Activated naive CD4-positive, alpha-beta T cell treated with anti-CD3 and anti-CD28 coated beads, Interleukin-2, amount 50 U/mL, for 72 hours (primary cell): ENCODE data around the gene FANCE. TPM values are rescaled to one million over a fixed set of nuclear protein-coding genes. Genes with fewer than 3 reads are reported as not detected.
A peak's percentile ranks its signal among the peaks of the same experiment; 100 is the strongest.

Experiments
- ATAC-seq, 2 donors: fragments of 150-1000 bp; cut with Tn5 transposase; 2 replicates each; pipeline ENCODE4 v1.10.0; 2021; ENCODE audit warnings: mild to moderate bottlenecking in 2 of 2, moderate library complexity in 2 of 2
- DNase-seq, 2 donors: peaks; one replicate each; pipeline ENCODE4 v3.0.0; 2021 to 2022; ENCODE audit warnings: low spot score in 2 of 2
- H3K27ac Mint-ChIP-seq, 2 donors: one replicate each; pipeline ENCODE4 v1.8.0; 2022; ENCODE audit warnings: mild to moderate bottlenecking in 2 of 2, mixed read lengths in 2 of 2
- H3K36me3 Mint-ChIP-seq, 2 donors: one replicate each; pipeline ENCODE4 v1.8.0; 2022; ENCODE audit warnings: mixed read lengths in 2 of 2
- H3K9me3 Mint-ChIP-seq, 2 donors: one replicate each; pipeline ENCODE4 v1.8.0; 2022; ENCODE audit warnings: mixed read lengths in 2 of 2
- total RNA-seq, 2 donors: library from RNA; stranded (reverse); gene quantifications; one replicate each; pipeline ENCODE4 v1.2.3, GENCODE V29; 2022

The FANCE gene
- total RNA-seq, 2 donors from 2014 or later: 14.3 to 14.7 TPM

DNA sequence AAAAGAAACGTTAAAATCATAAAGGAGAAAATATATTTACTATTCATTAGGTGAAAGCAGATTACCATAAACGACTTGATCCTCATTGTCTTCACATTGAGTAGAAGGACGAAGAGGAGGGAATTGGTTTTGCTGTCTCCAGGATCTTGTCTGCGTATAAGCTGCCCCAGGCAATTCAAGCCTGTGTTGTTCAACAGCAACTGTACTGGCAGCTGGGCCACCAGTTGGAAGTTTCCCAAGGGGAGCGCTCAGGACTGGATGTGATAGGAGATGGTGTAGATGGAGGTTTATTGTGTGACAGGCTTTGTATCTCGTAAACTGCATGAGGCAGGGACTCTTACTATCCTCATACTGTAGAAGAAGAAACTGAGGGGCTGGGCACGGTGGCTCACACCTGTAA, 3.9 kb upstream of the FANCE start:
- DNase-seq: no peak
- peaks cover 0 to 4% of the 10 kb centered on the region in 2 donors for H3K36me3 Mint-ChIP-seq
- H3K9me3 Mint-ChIP-seq: no peaks in the 10 kb centered on the region
- H3K27ac Mint-ChIP-seq: no peak overlapping the region
- no peak for ATAC-seq

DNA sequence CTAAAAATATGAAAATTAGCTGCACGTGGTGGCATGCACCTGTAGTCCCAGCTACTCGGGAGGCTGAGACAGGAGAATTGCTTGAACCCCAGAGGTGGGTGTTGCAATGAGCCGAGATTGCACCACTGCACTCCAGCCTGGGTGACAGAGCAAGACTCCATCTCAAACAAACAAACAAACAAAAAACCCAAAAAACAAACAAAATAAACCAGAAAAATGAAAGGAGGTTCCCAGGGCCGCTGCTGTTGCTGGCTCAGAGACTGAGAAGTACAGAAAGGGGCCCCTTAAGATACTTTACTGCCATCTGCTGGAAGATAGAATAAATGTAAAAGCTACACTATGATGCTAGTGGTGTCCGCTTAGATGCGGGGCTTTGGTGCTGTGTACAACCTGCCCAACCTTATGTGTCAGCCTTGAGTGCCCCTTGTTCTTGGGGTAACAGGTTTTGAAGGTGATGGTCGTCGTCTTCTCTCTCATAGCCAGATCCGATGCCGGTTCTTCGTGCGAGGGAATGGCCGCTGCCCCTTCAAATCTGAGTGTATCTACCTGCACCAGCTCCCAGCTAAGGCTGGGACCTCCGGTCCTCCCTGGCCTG, 2.8 kb upstream of the FANCE start:
- Mint-ChIP-seq H3K36me3 (peaks cover 3 to 6% of the 10 kb centered on the region in 2 donors), H3K27ac (no peak overlapping the region)
- no peak for DNase-seq

DNA sequence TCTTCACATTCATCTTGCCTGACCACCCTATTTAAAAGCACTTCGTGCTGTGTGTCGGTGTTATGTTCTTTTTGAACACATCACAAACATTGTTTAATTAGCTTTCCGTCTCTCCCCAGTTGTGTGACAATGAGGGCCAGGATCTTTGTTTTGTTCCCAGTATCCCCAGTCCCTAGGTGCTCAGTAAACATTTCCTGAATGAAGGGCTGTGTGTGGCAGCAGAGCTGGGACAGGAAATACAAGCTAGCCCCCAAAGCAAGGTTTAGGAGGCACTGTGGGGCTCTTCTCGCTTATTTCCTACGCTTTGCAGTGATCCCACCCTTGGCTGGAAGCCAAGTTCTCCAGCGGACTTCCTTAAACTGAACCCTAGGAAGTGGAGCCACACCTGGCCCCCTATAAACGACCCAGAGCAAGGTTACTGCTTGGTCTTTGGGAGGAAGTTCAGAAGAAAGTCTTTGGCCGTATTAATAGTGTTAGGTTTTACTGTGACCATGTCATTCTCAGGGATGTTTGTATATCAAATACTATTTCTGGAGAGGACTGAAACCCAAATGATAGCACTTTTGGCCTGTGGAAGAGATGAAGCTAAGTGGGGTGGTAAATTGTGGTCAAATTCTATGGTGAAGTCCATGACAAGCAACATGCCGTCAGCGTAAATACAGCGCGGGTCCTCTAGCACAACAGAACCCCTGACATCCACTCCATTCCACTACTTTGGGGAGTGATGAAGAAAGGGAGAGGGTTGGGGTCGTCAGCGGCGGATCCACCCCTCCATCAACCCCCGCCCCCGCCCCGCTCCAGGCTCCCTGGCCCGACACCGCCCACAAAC, 570 bp upstream of the FANCE start:
- no peak for ATAC-seq
- Mint-ChIP-seq H3K9me3 (no peaks in the 10 kb centered on the region), H3K27ac (no peak overlapping the region), H3K36me3 (peaks cover 15 to 24% of the 10 kb centered on the region in 2 donors)
- no peak for DNase-seq

More for the DNA sequence above, 2.8 kb upstream of the FANCE start:
- peak; percentile 60 to 65 for ATAC-seq
- H3K9me3 Mint-ChIP-seq: no peaks in the 10 kb centered on the region

DNA sequence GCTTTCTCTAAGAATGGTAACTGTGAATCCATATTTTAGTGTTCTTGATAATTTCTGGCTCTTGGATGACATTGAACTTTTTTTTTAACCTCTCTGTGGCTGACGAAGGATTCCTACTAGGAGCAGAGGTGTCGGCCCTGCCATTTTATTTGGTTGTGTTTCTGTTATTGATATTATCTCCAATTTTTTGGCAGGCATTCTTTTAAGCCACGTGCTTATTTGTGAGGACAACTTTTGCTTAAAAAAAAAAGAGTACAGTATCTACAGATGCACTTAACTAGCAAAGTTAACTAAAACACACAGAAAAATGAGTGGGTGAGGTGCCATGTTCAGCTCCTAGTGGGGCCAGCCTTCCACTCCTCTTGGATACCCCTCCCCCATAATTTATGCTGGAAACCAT, 1.1 kb downstream of the FANCE start:
- ATAC-seq (no peak), DNase-seq (no peak)
- peaks cover 15 to 24% of the 10 kb centered on the region in 2 donors for H3K36me3 Mint-ChIP-seq
- H3K27ac Mint-ChIP-seq: no peak overlapping the region
- no peaks in the 10 kb centered on the region for H3K9me3 Mint-ChIP-seq

DNA sequence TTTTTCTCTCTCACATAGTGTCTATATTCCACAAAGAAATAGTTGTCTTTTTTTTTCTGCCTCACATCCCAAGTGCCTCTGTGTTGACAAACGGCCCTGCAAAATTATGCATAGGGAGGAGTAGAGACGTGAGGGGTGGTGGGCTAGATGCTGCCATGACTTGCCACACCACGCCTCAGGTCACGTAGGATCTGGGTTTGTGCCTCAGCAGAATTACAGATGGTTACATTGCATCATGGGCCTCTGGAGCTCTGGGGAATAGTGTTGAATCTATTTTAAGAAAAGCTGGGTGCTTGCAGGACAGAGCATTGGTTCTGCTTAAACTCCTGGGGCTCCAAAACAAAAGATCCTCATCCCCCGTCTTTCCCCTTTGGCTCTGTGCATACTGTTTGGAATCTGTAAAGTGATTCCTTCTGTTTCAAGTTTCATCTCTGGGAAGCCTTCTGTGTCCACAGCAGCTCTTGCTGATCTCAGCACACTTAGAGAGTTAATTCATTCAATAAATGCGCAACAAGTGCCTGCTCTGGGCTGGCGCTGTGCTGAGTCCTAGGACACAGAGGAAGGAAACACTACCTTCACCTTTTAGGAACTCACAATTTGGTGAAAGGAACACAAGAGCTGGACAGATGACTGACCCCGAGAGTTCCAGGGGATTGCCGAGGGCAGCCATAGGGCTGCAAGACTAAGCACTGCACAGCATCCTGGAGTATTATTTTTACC, 2.4 kb downstream of the FANCE start:
- ATAC-seq (no peak), DNase-seq (no peak)
- H3K36me3 Mint-ChIP-seq: peaks cover 19 to 24% of the 10 kb centered on the region in 2 donors
- no peak overlapping the region for H3K27ac Mint-ChIP-seq
- no peaks in the 10 kb centered on the region for H3K9me3 Mint-ChIP-seq

DNA sequence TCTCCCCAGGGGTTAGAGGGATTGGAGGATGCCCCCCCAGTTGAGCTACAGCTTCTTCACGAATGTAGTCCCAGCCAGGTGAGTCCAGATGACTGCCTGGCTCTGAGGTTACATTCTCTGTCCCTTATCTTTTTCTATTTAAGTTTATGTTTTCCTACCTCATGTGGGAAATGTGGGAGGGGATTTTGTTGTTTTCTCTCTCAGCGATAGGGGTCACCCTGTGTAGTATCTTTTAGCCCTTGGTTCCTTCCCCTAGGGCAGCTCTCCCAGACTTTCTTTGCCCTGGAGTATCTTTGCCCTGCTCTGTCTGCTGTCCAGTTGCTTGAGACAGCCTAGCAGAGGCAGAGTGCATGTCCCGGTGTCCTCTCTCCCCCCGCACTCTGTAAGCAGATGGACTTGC, 5.8 kb downstream of the FANCE start:
- DNase-seq: no peak
- no peak for ATAC-seq
- H3K36me3 Mint-ChIP-seq: peaks cover 27% of the 10 kb centered on the region in 2 donors
- no peak overlapping the region for H3K27ac Mint-ChIP-seq
- no peaks in the 10 kb centered on the region for H3K9me3 Mint-ChIP-seq

DNA sequence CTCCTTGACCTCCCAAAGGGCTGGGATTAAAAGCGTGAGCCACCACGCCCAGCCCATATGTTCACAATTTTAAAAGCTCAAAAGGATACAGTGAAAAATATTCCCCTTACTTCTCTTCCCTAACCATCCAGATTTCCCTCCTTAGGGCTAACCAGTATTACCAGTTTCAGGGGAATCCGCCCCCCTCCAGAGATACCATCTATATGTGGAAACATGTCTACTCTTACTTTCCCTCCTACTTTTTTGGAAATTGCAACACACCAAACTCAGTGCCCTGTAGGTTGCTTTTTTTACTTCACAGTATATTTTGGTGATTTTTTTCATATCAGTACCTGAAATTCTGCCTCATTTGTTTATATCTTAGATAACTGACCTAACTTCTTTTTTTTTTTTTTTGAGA, 9.1 kb downstream of the FANCE start:
- Mint-ChIP-seq H3K36me3 (peaks cover 5 to 12% of the 10 kb centered on the region in 2 donors), H3K9me3 (no peaks in the 10 kb centered on the region)

DNA sequence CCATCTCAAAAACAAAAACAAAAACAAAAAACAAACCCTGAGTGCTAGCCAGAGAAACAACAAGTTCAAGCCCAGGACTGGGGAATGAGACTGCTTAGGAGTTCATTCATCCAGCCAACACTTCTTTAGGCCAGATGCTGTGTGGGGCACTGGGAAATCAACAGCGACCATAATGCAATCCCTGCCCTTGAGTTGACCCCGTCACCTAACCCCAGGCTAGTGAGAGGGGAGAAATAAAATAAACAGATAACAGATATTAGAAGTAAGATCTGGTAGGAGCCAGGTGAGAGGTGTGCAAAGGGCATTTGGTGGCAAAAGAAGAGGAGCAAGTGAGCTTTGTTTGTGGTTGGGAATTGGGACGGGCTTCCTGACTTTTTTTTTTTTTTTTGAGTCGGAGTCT, 11.2 kb downstream of the FANCE start:
- peaks cover 6 to 23% of the 10 kb centered on the region in 2 donors for H3K36me3 Mint-ChIP-seq
- no peak overlapping the region for H3K27ac Mint-ChIP-seq
- no peak for ATAC-seq
- H3K9me3 Mint-ChIP-seq: no peaks in the 10 kb centered on the region
- no peak for DNase-seq

More for the DNA sequence above, 9.1 kb downstream of the FANCE start:
- no peak overlapping the region for H3K27ac Mint-ChIP-seq
- ATAC-seq (no peak), DNase-seq (no peak)

DNA sequence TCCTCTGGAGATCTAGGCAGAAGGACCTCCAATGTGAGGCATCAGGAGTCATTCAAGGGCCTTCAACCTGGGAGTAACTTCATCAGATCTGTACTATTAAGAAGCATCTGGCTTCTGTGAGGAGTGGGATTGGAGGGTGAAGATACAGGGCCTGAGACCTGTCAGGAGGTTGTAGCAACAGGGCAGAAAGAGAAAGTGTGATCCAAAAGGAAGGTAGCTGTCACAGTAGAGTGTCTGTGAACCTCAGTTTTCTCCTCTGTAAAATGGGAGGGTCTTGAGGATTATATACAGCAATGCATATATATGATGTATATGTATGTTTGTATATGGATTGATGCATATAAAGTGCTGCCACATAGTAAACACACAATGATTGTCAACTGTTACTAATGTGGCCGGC, 13.5 kb downstream of the FANCE start:
- H3K36me3 Mint-ChIP-seq: peaks cover 25 to 34% of the 10 kb centered on the region in 2 donors
- H3K9me3 Mint-ChIP-seq: no peaks in the 10 kb centered on the region
- ATAC-seq (no peak), DNase-seq (no peak)
- H3K27ac Mint-ChIP-seq: no peak overlapping the region

DNA sequence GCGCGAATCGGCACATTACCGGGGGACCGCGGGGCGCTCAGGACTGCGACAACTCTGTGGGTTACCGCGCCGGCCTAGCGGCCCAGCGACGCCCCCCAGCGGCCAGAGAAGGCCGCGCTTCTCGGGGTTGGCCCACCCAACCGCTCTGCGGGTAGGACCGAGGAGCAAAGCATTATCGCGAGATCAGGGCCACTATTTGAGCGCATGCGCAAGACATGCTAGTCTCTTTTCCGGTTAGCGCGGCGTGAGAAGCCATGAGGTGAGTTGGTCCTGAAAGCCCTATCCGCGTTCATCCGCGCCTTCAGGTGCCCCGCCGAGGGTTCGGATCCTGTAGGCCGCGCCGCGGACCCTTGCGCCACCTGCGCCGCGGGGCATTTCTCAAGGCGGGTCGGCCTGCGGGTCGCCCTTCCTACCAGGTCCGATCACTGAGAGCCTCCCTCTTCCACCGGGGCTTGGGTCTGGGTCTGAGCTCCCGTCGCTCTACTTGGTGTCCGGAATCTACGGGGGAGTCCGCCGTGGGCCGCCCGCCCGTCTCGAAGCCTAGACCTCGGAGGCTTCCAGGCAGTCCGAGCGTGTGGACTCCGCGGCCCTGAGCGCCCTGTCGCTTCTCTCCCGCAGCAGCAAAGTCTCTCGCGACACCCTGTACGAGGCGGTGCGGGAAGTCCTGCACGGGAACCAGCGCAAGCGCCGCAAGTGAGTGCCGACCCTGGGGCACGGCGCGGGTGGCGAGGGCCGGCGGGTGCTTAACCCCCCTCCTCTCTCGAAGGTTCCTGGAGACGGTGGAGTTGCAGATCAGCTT, 16.2 kb downstream of the FANCE start, which contains the start of gene RPL10A:
Gene RPL10A (plus strand): TSS at position 221 of the 799 bp plus-strand sequence. CDS start 34 bp downstream, at position 255.
- DNase-seq (peak; percentile 94 to 97), ATAC-seq (peak; percentile 88 to 91)
- H3K27ac Mint-ChIP-seq: peak within 1 kb of the TSS; percentile 96 to 98
- H3K9me3 Mint-ChIP-seq: no peaks in the 10 kb centered on the region
- peaks cover 37 to 39% of the 10 kb centered on the region in 2 donors for H3K36me3 Mint-ChIP-seq

DNA sequence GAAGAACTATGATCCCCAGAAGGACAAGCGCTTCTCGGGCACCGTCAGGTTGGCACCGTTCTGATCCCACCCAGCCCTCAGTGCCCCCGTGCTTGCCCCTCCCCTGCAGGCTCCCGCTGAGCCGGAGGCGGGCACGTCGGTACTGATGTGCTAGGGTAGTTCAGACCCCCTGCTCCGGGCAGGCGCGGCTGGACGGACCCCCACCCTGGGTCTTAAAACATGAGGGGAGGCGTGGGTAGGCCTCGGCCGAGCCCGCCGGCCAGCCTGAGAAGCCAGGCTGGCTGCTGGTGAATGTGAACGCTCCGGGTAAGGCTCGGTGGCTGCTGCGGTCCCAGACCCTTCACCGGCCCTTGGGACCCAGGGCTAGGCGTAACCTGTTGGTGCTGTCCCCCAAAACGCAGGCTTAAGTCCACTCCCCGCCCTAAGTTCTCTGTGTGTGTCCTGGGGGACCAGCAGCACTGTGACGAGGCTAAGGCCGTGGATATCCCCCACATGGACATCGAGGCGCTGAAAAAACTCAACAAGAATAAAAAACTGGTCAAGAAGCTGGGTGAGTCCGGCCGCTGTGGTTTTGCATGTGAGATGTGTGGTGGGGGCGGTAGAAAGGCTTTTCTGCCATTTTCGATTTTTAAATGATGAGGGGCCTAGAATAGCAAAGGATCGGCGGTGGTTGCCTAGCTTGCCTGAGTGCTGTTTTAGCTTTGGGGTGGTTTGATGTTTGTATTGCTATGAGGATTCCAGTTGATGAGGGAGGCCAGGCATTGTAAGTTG, 17.0 kb downstream of the FANCE start:
- H3K36me3 Mint-ChIP-seq: peaks cover 37 to 39% of the 10 kb centered on the region in 2 donors
- H3K9me3 Mint-ChIP-seq: no peaks in the 10 kb centered on the region
- no peak for DNase-seq
- ATAC-seq: no peak
- H3K27ac Mint-ChIP-seq: peak overlapping the region; percentile 96 to 98

DNA sequence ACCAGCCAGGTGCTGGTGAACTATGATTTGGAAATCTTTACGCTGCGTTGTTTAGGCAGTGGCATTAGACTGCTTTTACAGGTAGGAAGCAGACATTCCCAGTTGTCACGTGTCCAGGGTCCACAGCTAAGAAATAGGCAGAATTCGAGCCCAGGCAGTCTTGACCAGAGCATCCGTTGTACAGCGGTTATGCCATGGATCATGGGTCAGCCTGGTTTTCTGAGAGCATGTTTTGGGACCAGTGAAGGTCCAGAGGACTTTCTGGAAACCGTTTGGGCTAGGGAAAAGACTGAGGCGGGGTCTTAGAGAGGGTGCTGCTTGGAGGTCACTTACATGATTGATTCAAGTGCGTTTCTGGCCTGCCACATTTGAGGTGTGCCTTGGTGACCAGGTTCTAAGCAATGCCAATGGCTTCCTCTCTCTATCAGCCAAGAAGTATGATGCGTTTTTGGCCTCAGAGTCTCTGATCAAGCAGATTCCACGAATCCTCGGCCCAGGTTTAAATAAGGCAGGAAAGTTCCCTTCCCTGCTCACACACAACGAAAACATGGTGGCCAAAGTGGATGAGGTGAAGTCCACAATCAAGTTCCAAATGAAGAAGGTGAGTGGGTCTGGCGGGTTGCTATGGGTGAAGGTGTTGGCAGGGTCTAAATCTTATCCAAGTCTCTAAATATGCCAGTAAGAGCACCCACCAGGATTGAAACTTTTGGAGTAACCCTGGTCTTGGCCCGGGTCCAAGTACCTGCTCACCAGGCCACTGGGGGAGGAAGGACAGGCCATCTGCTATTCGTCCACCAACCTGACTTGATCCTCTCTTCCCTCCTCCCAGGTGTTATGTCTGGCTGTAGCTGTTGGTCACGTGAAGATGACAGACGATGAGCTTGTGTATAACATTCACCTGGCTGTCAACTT, 17.9 kb downstream of the FANCE start:
- DNase-seq (no peak), ATAC-seq (no peak)
- H3K36me3 Mint-ChIP-seq: peaks cover 37 to 39% of the 10 kb centered on the region in 2 donors
- no peaks in the 10 kb centered on the region for H3K9me3 Mint-ChIP-seq
- peak overlapping the region; percentile 96 to 98 for H3K27ac Mint-ChIP-seq

DNA sequence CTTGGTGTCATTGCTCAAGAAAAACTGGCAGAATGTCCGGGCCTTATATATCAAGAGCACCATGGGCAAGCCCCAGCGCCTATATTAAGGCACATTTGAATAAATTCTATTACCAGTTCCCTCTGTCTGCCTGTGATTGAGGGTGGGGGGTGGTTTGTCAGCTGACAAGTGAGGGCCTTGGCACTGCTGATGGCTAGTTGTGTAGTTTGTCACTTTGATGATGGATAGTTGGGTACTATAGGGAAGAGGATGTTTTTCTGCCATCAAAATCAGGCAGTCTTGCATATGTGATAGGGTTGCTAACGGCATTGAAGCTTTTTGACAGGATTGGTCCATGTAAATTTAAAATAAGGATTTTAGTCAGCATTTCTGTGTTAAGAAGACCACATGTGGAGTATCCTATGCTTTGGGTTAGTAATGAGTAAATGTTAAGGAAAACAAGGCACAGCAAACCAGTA, 18.6 kb downstream of the FANCE start:
- no peak for DNase-seq
- Mint-ChIP-seq H3K27ac (peak overlapping the region; percentile 96 to 98), H3K36me3 (peaks cover 37 to 39% of the 10 kb centered on the region in 2 donors), H3K9me3 (no peaks in the 10 kb centered on the region)
- ATAC-seq: no peak

DNA sequence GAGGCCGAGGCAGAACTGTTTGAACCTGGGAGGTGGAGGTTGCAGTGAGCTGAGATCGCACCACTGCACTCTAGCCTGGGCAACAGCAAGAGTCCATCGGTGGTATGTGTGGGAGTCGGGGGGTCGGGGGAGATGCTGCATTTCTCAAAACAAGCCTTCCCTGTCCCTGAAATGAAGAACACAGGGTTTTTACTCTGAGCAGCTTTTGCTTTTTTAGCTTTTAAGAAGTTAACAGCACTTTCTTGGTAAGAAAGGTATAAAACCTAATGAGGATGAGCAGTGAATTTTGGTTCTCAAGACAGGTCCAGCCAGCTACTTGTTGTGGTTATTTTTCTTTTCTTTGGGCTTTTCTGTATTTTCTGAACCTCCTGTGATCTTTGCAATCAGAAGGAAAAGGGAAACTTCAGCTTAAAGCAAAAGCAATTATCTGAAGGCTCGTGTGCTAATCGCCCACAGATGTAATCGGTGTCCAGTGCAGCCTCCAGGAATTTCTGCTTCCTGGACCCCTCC, 19.8 kb downstream of the FANCE start:
- no peaks in the 10 kb centered on the region for H3K9me3 Mint-ChIP-seq
- H3K36me3 Mint-ChIP-seq: peaks cover 36 to 37% of the 10 kb centered on the region in 2 donors
- DNase-seq (no peak), ATAC-seq (no peak)
- H3K27ac Mint-ChIP-seq: peak overlapping the region; percentile 96 to 98
